Left forelimb (tissue), 1 donor: Measurements from ENCODE around the gene CEND1.
A peak's percentile ranks its signal among the peaks of the same experiment; 100 is the strongest.

Experiments used
- DNase-seq: peaks from one replicate; pipeline ENCODE4 v3.0.0-alpha.2; 2018; ENCODE audit warnings: low spot score

The CEND1 gene

DNA sequence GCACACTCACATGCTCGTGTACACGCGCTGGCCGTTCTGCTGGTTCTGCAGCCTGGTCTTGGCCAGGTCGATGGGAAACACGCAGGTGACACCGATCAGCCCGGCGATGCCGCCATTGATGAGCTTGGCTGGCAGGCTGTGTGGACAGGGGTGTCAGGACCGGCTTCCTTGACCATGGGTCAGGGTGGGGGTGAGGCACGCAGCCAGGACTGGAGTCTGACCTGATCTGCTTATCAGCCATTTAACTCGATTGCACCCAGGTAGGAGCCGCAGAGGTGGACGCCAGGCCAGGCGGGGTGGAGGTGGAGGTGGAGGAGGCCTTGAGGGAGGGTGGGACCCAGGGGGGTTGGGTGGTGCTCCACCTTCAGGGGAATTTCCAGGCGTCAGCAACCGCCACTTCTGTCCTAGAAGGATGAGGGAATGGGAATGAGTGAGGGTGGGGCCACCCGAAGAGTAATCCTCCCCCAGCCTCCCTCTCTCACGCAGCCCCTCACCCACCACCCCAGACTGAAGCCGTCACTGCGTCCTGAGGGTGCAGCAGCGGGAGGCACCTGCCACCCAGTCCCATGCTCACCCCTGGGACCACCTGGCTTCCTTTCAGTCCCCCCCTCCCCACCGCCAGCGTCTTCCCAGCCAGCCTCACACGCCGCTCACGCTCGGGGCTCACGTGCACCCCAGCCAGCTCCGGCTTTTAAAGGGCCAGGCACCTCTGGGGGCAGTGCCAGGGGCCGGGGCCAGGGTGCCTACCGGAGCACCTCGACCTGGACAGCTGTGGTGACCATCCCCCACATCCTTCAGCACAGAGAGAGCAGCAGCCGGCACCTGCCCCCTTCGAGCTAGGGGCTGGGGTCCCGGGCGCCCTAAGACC, 5.1 kb upstream of the CEND1 start:
- DNase-seq = no peak

DNA sequence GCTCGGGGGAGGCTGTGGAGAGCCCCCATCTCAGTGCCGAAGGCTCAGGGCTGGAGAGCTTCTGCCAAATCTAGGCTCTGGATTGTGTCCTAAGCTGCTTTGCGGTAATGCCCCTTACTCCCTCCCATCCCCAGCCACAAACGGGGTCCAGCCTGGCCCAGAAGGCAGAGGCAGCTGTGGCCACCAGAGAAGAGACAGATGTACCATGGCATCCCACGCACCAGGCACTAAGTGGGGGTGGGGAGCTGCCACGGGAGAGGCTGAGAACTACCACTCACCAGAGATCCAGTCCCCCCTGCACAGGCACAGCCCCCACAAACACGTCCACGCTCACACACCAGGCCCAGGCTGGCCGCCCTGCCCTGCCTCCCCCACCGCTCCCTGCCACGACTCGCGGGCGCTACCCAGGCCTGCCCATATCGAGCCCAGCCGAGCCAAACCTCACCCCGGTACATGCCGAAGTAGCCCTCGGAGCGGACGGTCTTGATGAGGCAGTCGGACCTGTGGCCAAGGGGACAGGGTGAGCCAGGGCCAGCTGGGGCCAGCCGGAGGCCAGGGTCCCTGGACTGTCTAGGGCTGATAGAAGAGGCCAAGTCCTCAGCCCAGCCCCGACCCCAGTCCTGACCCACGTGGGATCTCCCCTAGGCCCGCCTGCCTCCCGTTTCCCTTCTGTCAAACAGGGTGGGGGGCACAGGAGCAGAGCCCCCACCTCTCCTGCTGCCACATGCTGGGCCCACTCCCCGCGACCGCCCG, 4.3 kb upstream of the CEND1 start:
- no peak for DNase-seq

DNA sequence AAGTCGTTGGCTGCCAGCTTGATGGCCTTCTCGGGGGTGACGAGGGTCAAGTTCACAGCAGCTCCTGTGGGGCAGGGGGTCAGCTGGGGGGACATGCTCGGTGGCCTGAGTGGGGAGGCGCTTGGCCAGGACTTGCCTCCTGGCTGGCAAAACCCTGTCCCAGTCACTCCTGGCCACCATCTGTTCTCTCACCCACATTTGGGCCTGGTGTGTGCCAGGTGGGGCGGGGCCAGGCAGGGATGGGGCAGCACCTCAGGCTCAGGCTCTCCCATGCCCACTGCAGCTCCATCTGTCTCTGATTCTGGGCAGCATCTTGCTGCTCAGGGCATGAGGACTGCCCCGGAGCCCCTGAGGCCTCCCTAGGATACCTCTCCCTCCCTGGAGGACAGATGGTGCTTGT, 3.7 kb upstream of the CEND1 start:
- no peak for DNase-seq

DNA sequence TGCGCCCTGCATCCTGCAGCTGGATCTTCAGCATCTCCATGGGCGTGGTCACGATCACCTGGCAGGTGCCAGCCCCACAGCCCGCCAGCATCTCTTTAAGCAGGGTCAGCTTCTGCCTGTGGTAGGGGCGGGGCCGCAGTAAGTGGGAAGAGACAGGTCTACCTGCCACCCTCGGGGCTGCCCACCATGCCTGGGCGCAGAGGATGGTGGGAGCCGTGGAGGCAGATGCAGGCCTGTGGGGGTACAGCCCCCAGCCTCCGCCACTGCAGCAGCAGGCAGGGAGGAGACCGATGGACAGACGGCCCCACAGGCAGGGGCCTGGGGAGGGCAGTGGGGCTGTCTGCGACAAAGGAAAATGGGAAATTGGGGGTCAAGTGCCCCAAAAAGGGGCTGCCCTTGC, 3.0 kb upstream of the CEND1 start:
- no peak for DNase-seq

GRCh38 chr11:792535-792821, 2.6 kb upstream of the CEND1 start:
- no peak for DNase-seq

GRCh38 chr11:791658-792534, 2.0 kb upstream of the CEND1 start:
- DNase-seq = no peak

DNA sequence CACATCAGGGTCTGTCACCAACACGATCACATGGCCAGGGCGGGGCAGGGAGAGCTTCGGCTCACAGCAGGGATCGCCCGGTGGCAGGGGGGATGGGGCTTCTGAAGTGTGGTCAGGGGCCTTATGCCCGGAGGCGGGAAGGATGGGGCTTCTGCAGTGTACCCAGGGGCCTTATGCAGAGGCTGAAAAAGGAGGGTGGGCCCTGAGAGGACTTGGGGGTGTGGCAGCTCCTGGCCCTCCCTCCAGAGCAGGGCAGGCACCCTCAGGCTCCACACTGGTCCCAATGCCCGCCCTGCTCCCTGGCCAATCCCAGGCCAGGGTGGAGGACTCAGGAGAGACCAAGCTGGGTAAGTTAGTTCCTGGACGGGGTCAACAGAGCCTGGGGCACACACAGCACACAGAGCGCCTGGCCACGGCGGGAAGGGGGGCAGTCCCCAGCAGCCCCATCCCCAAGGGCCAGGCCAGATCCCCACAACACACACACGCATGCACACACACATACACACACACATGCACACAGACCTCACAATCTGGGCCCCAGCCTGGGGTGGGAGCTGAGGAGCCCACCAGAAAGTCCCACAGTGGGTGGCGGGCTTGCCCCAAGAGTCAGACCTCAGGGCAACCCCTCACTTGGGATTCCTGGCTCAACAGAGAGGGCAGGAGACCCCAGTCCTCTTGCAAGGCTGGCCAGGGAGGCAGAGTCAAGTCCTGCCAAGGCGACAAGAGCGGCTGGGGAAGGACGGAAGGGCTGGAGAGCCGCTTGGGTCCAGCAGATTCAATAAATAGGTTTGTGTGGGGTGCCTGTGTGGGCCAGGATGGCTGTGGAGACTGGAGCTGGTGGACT, 1.1 kb upstream of the CEND1 start:
- no peak for DNase-seq

DNA sequence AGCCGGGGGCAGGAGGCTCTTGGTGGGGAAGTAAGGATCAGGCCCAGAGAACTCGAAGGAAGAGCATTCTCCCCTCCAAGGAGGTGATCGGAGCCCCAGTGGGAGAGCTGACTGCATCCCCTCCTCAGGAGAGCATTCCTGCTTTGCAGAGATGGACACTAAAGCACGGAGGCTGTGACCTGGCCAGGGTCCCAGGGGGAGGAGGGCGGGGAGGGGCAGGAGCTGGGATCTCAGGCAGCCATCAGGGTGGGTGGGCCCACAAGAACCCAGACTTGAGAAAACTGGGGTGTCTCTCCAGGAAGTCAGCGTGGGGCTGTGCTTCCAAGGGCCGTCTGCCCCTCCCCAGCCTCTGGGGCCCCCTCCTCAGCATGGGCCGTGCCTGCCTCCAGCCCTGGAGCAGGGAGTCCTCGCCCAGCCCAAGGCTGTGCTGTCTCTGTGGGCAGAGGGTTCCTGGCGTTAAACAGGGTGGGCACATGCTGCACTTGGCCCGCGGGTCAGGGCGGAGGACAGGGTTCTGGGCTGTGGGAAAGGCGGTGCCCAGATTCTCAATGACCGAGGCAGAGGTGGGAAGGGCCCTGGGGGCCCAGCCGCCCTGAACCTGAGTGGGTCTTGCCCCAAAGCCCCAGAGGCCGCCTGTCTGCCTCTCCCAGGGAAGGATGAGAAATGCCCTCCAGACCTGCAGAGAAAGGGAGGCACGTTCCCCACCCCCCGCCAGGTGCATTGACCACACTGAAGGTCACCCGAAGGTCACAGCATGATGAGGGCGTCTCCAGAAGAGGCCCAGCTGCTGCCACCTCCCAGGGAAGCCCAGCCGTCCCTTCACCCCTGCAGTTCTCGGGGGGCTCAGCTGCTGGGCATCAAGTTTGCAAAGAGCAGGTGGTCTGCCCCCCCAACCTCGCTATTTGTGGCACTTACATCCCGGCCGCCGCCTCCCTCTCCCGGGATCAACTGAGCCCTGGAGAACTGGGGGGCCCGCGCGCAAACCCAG, 643 bp downstream of the CEND1 start:
- DNase-seq = no peak

DNA sequence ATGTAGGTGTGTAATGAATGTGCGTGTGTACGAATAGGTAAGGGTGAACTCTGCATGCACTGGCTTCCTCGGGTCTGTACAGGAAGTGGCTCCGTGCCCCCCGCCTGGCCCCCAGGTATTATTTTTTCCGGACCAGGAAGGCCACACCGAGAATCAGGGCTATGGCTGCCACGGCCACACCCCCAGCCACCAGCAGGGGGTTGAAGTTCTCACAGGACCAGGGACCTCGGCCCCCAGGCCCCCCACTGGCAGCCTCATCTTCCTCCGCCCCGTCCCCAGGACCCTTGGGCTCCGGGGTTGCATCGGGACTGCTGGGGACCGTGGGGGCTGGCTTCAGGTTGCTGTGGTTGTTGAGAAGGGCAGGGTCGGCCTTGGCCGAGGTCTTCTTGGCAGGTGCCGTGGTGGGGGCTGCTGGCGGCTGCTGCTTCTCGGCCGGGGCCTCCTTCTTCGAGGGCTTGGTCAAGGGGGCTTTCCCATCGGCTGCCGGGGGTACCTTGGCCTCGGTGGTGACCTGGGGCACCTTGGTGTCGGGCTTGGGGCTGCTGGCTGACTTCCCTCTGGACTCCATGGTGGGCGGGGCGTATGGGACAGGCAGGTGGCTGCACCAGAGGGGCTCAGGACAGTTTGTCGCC, 1.8 kb downstream of the CEND1 start:
- DNase-seq = no peak

DNA sequence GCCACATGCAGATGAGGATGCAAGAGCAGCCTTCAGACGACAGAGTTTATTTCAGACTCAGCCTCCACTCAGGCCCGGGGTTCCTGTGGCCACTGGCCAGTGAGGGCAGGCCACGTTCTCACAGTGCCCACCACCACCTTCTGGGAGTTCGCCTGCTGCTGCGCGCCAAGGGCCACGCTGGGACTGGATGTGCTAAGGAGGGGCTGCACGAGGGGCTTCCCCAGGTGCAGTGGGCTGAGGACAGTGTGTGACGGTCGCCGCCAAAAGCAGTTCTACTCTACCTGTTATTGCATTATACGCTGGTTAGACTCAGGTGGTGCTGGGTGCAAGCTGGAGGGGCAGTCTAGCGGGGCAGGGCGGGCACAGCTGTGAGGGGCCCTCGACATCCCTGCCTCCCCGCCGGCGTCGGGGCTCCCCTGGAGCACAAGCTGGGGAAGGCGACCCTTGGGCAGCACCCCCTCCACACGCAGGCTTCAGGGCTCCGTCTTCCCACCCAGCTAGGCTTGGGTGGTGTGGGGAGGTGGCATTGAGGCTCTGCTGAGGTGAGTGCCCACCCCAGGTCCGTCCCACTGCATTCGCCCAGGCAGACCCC, 2.7 kb downstream of the CEND1 start:
- DNase-seq = no peak

DNA sequence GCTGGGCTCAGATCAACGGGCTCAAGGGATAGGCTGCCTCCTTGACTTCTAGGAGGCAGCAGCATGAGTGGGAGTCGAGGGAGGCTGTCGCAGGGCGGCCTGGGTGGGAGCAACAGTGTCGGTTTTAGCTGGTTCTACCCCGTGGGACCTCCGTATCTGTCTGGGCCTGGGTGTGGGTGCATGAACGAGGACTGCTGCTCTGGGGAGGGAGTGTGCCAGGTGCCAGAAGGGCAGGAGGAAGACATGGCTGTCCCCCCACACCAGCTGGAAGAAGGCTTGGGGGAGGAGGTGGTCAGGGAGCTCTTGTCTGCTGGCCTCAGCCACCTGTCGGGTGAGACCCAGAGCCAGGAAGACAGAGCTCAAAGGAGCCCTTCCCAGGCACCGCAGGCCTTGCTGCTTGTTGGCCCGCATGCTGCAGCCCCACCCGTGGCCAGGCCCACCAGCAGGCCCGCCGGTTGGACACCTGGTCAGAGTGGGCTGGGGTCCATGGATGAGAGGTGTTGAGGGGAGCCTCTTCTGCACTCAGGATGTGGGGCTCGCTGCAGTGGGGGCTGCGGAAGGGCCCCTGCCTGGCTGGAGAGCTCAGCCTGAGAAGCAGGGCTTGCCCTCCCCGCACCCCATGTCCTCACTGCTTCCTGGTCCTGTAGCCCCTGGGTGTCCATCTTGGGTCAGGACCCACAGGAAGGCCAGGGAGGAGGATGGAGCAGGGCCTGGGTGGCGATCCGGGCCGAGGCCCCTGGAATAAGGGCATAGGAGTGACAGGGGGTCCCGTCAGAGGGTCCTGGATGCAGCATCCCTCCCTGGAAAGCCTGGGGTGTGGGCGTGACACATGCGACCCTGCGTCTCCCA, 3.4 kb downstream of the CEND1 start:
- no peak for DNase-seq

GRCh38 chr11:783581-784015, 6.3 kb downstream of the CEND1 start:
- DNase-seq = peak; percentile 86

- no peak for DNase-seq
Observed at GRCh38 chr11:782264-783174, 7.4 kb downstream of the CEND1 start.

DNA sequence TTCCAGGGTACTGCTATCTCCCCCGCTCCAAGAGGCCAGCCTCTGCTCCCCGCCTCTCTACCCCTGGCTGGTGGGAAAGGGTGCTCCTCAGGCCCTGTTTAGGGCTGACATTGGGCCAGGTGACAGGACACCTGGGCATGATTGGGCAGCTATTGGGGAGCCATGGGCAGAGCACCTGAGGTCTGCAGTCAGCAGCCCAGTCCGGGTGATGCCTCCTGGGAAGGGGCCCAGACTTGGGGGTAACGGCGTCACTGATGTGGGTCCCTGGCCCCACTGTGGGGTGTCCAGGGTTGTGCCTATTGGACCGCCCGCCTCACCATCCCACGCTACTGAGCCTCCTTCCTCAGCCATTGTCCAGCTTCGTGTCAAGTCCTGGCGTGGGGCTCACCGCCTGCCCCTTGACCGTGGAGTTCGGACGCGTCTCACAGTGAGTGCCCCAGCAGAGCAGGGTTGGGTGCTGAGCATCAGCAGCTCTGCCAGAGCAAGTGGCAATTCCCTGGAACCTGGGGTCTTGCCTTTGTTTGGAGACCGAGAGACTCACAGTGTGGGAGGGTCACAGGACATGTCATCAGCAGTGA, 9.8 kb downstream of the CEND1 start:
- no peak for DNase-seq

- DNase-seq = peak; percentile 61
Observed at GRCh38 chr11:778976-779954, 10.6 kb downstream of the CEND1 start.
